ENCODE measurements around the gene FBXO30. TPM values are rescaled to one million over a fixed set of nuclear protein-coding genes. Genes with fewer than 3 reads are reported as not detected.

FBXO30 gene
- total RNA-seq, 4 donors from 2014 or later: 4.8 to 7.4 (median 6.9) TPM

GRCh38 chr6:145848541-145848940 lies 33.9 kb upstream of the FBXO30 start:
- no peak for TF ChIP-seq POLR2A (IDR thresholded peaks at IDR 0.05)
- no peak for TF ChIP-seq CTCF (IDR thresholded peaks at IDR 0.05)
- Histone ChIP-seq H3K4me1 (no peaks in the 10 kb centered on the region), H3K27me3 (no peaks in the 10 kb centered on the region), H3K9me3 (no peaks in the 10 kb centered on the region), H3K36me3 (no peaks in the 10 kb centered on the region), H3K27ac (no peak overlapping the region), H3K4me3 (no peak overlapping the region)
- DNase-seq: no peak

GRCh38 chr6:145845557-145845956 lies 31.0 kb upstream of the FBXO30 start:
- TF ChIP-seq POLR2A (IDR thresholded peaks at IDR 0.05): no peak
- TF ChIP-seq CTCF (IDR thresholded peaks at IDR 0.05): no peak
- H3K36me3 ChIP-seq: no peaks in the 10 kb centered on the region
- H3K27me3 ChIP-seq: no peaks in the 10 kb centered on the region
- no peak overlapping the region for H3K4me3 ChIP-seq
- no peaks in the 10 kb centered on the region for H3K9me3 ChIP-seq
- no peak for DNase-seq
- H3K27ac ChIP-seq: no peak overlapping the region
- peaks cover 0 to 3% (median 0%) of the 10 kb centered on the region in 4 donors for H3K4me1 ChIP-seq

- TF ChIP-seq CTCF (IDR thresholded peaks at IDR 0.05) (no peak), POLR2A (IDR thresholded peaks at IDR 0.05) (no peak)
- H3K36me3 ChIP-seq: no peaks in the 10 kb centered on the region
- no peak overlapping the region for H3K4me3 ChIP-seq
- no peak overlapping the region for H3K27ac ChIP-seq
- no peaks in the 10 kb centered on the region for H3K27me3 ChIP-seq
- no peaks in the 10 kb centered on the region for H3K9me3 ChIP-seq
- H3K4me1 ChIP-seq: peaks cover 0 to 3% (median 0%) of the 10 kb centered on the region in 4 donors
- no peak for DNase-seq
Observed at GRCh38 chr6:145844933-145845540, 30.4 kb upstream of the FBXO30 start.

- no peak for TF ChIP-seq CTCF (IDR thresholded peaks at IDR 0.05)
- no peak for TF ChIP-seq POLR2A (IDR thresholded peaks at IDR 0.05)
- no peak for DNase-seq
- no peaks in the 10 kb centered on the region for H3K9me3 ChIP-seq
- H3K36me3 ChIP-seq: no peaks in the 10 kb centered on the region
- peaks cover 0 to 3% (median 0%) of the 10 kb centered on the region in 4 donors for H3K4me1 ChIP-seq
- H3K4me3 ChIP-seq: no peak overlapping the region
- peak overlapping the region in 1 of 4 donors; percentile 16 for H3K27ac ChIP-seq
- H3K27me3 ChIP-seq: no peaks in the 10 kb centered on the region
Observed at GRCh38 chr6:145842693-145843546, 28.3 kb upstream of the FBXO30 start.

- no peak overlapping the region for H3K4me3 ChIP-seq
- TF ChIP-seq POLR2A (IDR thresholded peaks at IDR 0.05) (no peak), CTCF (IDR thresholded peaks at IDR 0.05) (no peak)
- H3K27ac ChIP-seq: no peak overlapping the region
- H3K4me1 ChIP-seq: peaks cover 0 to 3% (median 0%) of the 10 kb centered on the region in 4 donors
- no peaks in the 10 kb centered on the region for H3K9me3 ChIP-seq
- H3K27me3 ChIP-seq: no peaks in the 10 kb centered on the region
- no peaks in the 10 kb centered on the region for H3K36me3 ChIP-seq
- no peak for DNase-seq
Observed at GRCh38 chr6:145841668-145842067, 27.1 kb upstream of the FBXO30 start.

Measured in Peyer's patch (tissue), 4 donors.